Testis (tissue), 2 donors: ENCODE measurements around the gene ABHD16B.

Experiments
- POLR2A ChIP-seq: fragments of 450-650 bp; IDR thresholded peaks from one replicate; pipeline ENCODE4 v1.6.1; 2017; ENCODE audit warnings: antibody characterized with exemption, mild to moderate bottlenecking, moderate library complexity
- TF ChIP-seq, protein P1 (sequence below), 3 experiments: fragments of 450-650 bp in 2 of 3; fragments of 200-600 bp in 1 of 3; sonication (generic) in 1 of 3; IDR thresholded peaks; one replicate each; pipeline ENCODE4 v1.5.1; 2016 to 2019; ENCODE audit warnings: antibody characterized with exemption in 3 of 3, mild to moderate bottlenecking in 2 of 3, moderate library complexity in 1 of 3

DNA sequence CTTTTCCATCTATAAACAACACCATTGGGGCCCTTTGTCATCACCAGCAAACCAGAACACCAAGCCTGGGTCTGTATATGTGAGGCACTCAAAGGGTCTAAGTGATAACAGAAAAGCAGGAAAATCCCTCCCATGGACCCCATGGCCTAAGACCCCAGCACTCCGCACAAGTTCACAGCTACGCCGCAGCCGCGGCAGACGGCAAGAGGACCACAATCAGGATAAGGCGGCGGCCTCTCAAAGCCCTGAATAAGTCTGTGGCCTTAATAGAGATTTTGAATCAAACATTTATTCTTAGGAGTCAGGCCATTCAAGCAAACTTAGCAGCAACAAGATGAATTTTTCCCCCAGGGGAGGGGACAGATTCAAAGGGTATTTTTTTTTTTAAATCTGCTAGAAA, 33.2 kb upstream of the ABHD16B start:
- TF ChIP-seq, protein P1, sequence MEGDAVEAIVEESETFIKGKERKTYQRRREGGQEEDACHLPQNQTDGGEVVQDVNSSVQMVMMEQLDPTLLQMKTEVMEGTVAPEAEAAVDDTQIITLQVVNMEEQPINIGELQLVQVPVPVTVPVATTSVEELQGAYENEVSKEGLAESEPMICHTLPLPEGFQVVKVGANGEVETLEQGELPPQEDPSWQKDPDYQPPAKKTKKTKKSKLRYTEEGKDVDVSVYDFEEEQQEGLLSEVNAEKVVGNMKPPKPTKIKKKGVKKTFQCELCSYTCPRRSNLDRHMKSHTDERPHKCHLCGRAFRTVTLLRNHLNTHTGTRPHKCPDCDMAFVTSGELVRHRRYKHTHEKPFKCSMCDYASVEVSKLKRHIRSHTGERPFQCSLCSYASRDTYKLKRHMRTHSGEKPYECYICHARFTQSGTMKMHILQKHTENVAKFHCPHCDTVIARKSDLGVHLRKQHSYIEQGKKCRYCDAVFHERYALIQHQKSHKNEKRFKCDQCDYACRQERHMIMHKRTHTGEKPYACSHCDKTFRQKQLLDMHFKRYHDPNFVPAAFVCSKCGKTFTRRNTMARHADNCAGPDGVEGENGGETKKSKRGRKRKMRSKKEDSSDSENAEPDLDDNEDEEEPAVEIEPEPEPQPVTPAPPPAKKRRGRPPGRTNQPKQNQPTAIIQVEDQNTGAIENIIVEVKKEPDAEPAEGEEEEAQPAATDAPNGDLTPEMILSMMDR (IDR thresholded peaks at IDR 0.05) = no peak
- no peak for TF ChIP-seq POLR2A
